Motor neuron (in vitro differentiated cells): ENCODE data around the gene EDIL3. TPM values are rescaled to one million over a fixed set of nuclear protein-coding genes. Genes with fewer than 3 reads are reported as not detected.
"Not testable (repeated sequence)": the region's sequence is repeated elsewhere in the genome, so short reads cannot be mapped to it uniquely, and the experiment has no call there.

Source experiments
- ATAC-seq, 8 experiments: fragments of 200-7000 bp; cut with Tn5 transposase; replicated peaks in 6 of 8; 2 replicates each; pipeline ENCODE4 v1.8.0; 2021; ENCODE audit warnings: mild to moderate bottlenecking in 8 of 8, moderate library complexity in 8 of 8
- H3K27ac ChIP-seq, 2 donors: fragments of 250-450 bp; sonication (Bioruptor Pico); 2 replicates each; pipeline ENCODE4 v1.9.0; 2021; ENCODE audit warnings: antibody characterized with exemption in 2 of 2, mild to moderate bottlenecking in 2 of 2, moderate library complexity in 1 of 2
- H3K4me1 ChIP-seq, 2 donors: fragments of 250-450 bp; sonication (Bioruptor Pico); replicated peaks in 1 of 2; 2 replicates each; pipeline ENCODE4 v1.6.1; 2021; ENCODE audit warnings: antibody characterized with exemption in 2 of 2, mild to moderate bottlenecking in 2 of 2, moderate library complexity in 1 of 2
- H3K4me3 ChIP-seq, 5 donors: fragments of 250-450 bp; sonication (Bioruptor Pico); 2 replicates each; pipeline ENCODE4 v1.9.0; 2021; ENCODE audit warnings: antibody characterized with exemption in 5 of 5, mild to moderate bottlenecking in 5 of 5, moderate library complexity in 4 of 5
- WGBS, 10 experiments: fragments of 450-650 bp; shearing (Covaris generic); methylation state at CpG; one replicate each; pipeline ENCODE4 v1.0.0; 2022; 5-methylcytosine and 5-hydroxymethylcytosine counted together
- in situ Hi-C, 9 experiments: fragments of 400-800 bp; cut with MboI; loops; one replicate each; pipeline ENCODE4 v1.15.0; 2021; ENCODE audit warnings: low sequenced_read_pairs in 9 of 9, low pct_unique_long_range_greater_than_20kb in 2 of 9; ENCODE audit not compliant: unreplicated experiment in 9 of 9
- total RNA-seq, 8 experiments: library from RNA; unstranded; fragments of 300-600 nt; gene quantifications; 2 replicates each; pipeline versions ENCODE4 v1.2.3 to v1.2.4, GENCODE V29; 2022

EDIL3 gene
- total RNA-seq, 8 experiments from 2014 or later: 1.4 to 123 (median 47.1) TPM

DNA sequence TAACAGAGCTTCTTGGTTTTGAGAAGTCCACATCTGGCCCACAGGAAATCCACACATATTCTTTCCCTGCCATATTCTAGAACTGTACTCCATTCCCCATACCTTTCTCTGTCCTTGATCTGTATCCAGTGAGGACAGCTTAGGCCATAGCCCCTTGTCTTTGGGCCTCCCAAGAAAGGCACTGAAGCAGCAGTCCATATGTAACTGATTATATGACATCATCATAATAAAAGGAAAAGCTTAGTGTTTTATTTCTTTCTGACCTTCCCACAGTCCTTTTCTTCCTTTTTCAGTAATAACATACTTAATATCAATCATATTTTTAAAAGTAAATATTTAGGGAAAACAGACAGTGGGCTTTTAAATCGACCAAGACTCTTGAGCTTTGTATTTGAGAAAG, 222.0 kb downstream of the EDIL3 start:
- 0 to 100% (median 56%) methylated on average over 1 of the region's 1 CpG; no CpG with 5 or more reads in 2 of the 10 experiments for WGBS, 10 experiments
- no peaks in the 10 kb centered on the region for H3K4me1 ChIP-seq

GRCh38 chr5:84160650-84161049, 224.0 kb downstream of the EDIL3 start:
- H3K27ac ChIP-seq, H3K4me1 ChIP-seq, in situ Hi-C loops, ATAC-seq, H3K4me3 ChIP-seq: not testable (repeated sequence)

More for the DNA sequence above, 222.0 kb downstream of the EDIL3 start:
- no peak for ATAC-seq
- in situ Hi-C loops: no loop called here
- no peak overlapping the region for H3K4me3 ChIP-seq
- H3K27ac ChIP-seq: no peak overlapping the region

- 60 to 100% (median 93%) methylated on average over 1 to 2 of the region's 3 CpGs; no CpG with 5 or more reads in 2 of the 10 experiments for WGBS, 10 experiments
These were observed 235.6 kb downstream of the EDIL3 start for GRCh38 chr5:84149094-84149493.

GRCh38 chr5:84148651-84149050, 236.0 kb downstream of the EDIL3 start:
- Histone ChIP-seq H3K4me1 (peaks cover 0 to 31% of the 10 kb centered on the region in 2 donors), H3K27ac (no peak overlapping the region), H3K4me3 (no peak overlapping the region)
- in situ Hi-C loops: no loop called here
- no peak for ATAC-seq
- WGBS, 10 experiments: 19 to 100% (median 63%) methylated on average over 1 to 2 of the region's 2 CpGs; no CpG with 5 or more reads in 1 of the 10 experiments

More at GRCh38 chr5:84149094-84149493, 235.6 kb downstream of the EDIL3 start:
- H3K4me1 ChIP-seq: peaks cover 0 to 26% of the 10 kb centered on the region in 2 donors
- no peak overlapping the region for H3K4me3 ChIP-seq
- ATAC-seq: no peak
- in situ Hi-C loops: no loop called here
- no peak overlapping the region for H3K27ac ChIP-seq

DNA sequence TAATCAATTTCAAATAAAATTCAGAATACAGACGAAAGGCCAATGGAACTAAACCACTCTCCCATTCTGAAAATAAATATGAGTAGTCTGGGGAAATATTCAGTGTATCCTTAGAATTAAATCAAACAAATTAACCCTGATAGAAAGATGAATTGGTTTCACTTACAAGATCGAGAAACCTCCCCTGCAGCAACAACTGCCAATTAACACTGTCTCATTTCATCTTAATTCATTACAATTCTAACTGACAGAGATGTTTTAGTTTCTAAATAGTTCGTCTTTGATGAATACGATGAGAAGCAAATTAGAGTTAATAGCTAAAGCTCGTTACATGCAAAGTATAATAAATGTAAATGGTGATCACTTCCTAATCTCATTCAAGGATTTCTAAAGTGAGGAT, 247.1 kb downstream of the EDIL3 start:
- Histone ChIP-seq H3K4me3 (no peak overlapping the region), H3K27ac (no peak overlapping the region), H3K4me1 (peaks cover 0 to 21% of the 10 kb centered on the region in 2 donors)
- ATAC-seq: no peak
- 58 to 93% (median 80%) methylated on average over 2 to 5 of the region's 5 CpGs; no CpG with 5 or more reads in 1 of the 10 experiments for WGBS, 10 experiments
- in situ Hi-C loops: no loop called here

DNA sequence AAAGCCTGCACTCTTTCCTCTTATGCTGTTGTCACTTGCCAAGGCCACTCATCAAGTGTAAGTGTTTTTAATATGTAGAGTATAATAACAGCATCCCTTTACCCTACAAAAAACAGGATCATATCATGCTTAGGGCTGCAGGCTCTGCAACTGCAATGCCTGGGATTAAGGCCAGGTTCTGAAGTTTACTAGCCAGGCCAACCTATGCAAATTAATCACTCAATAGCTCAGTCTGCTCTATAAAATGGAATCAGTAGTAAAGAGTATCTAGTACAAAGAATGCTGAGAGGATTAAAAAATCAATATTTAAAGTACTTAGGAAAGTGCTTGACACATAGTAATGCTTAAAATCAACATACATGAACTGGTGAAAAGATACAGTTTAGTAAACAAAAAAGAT, 253.3 kb downstream of the EDIL3 start:
- H3K27ac ChIP-seq: no peak overlapping the region
- peak in 1 of 8 experiments; percentile 62 for ATAC-seq
- in situ Hi-C loops: no loop called here

GRCh38 chr5:84130006-84130580, 254.6 kb downstream of the EDIL3 start:
- Histone ChIP-seq H3K4me3 (no peak overlapping the region), H3K4me1 (no peaks in the 10 kb centered on the region), H3K27ac (no peak overlapping the region)
- in situ Hi-C loops: no loop called here
- ATAC-seq: no peak
- 32 to 100% (median 76%) methylated on average over 2 to 3 of the region's 3 CpGs; no CpG with 5 or more reads in 1 of the 10 experiments for WGBS, 10 experiments

More for the DNA sequence above, 253.3 kb downstream of the EDIL3 start:
- Histone ChIP-seq H3K4me3 (no peak overlapping the region), H3K4me1 (no peaks in the 10 kb centered on the region)

DNA sequence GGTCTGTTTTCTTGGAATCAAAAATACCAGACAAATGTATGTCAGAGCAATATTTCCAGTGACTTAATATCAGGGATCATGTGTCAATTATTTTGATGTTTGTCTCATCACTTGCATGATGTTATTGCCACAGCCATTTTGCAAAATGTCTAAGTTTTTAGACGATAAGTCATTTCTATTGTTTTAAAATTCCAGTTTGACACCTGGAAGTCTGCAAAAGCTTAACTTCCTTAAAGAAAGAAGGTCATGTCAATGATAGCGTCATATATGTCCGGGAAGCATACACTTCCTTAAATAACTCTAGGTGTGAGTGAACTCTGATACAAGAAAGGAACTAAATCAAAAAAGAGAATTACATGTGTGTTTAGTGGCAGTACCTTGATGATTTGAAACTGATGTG, 259.5 kb downstream of the EDIL3 start:
- 62 to 94% (median 89%) methylated on average over 2 to 3 of the region's 3 CpGs; no CpG with 5 or more reads in 2 of the 10 experiments for WGBS, 10 experiments
- no peak overlapping the region for H3K4me3 ChIP-seq
- in situ Hi-C loops: no loop called here
- ATAC-seq: no peak
- H3K27ac ChIP-seq: no peak overlapping the region
- H3K4me1 ChIP-seq: no peaks in the 10 kb centered on the region

DNA sequence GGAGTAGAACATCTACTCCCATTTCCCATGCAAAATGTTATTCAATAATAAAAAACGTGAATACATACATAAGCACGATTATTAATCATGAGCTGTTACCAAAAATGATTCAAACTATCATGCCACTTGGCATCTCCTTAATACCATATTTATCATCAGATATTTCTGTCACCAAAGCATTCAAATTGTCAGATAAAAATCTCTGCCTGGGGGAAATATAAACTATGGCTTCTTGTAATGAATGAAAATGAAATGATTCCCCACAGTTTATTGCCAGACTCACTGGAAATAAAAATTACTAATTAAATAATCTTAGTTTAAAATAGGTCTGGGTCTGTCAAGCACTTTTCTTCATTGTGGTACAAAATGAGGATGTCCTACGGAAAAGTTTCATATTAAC, 265.4 kb downstream of the EDIL3 start:
- in situ Hi-C loops: no loop called here
- peaks cover 0 to under 1% of the 10 kb centered on the region in 2 donors for H3K4me1 ChIP-seq
- no peak overlapping the region for H3K4me3 ChIP-seq
- no peak overlapping the region for H3K27ac ChIP-seq
- ATAC-seq: no peak
- WGBS, 10 experiments: 45 to 100% (median 92%) methylated on average over 1 to 3 of the region's 3 CpGs; no CpG with 5 or more reads in 1 of the 10 experiments

GRCh38 chr5:84118551-84118950, 266.1 kb downstream of the EDIL3 start:
- H3K4me3 ChIP-seq: no peak overlapping the region

GRCh38 chr5:84115727-84116126, 269.0 kb downstream of the EDIL3 start:
- peaks cover 11 to 12% of the 10 kb centered on the region in 2 donors for H3K4me1 ChIP-seq
- ATAC-seq: no peak
- in situ Hi-C loops: no loop called here
- H3K4me3 ChIP-seq: no peak overlapping the region
- 22 to 100% (median 90%) methylated on average over 1 of the region's 1 CpG; no CpG with 5 or more reads in 3 of the 10 experiments for WGBS, 10 experiments
- H3K27ac ChIP-seq: no peak overlapping the region

More at GRCh38 chr5:84118551-84118950, 266.1 kb downstream of the EDIL3 start:
- no peak overlapping the region for H3K27ac ChIP-seq
- in situ Hi-C loops: no loop called here
- peaks cover 7% of the 10 kb centered on the region in 2 donors for H3K4me1 ChIP-seq
- ATAC-seq: no peak
- 30 to 100% (median 90%) methylated on average over 1 to 2 of the region's 2 CpGs; no CpG with 5 or more reads in 4 of the 10 experiments for WGBS, 10 experiments

DNA sequence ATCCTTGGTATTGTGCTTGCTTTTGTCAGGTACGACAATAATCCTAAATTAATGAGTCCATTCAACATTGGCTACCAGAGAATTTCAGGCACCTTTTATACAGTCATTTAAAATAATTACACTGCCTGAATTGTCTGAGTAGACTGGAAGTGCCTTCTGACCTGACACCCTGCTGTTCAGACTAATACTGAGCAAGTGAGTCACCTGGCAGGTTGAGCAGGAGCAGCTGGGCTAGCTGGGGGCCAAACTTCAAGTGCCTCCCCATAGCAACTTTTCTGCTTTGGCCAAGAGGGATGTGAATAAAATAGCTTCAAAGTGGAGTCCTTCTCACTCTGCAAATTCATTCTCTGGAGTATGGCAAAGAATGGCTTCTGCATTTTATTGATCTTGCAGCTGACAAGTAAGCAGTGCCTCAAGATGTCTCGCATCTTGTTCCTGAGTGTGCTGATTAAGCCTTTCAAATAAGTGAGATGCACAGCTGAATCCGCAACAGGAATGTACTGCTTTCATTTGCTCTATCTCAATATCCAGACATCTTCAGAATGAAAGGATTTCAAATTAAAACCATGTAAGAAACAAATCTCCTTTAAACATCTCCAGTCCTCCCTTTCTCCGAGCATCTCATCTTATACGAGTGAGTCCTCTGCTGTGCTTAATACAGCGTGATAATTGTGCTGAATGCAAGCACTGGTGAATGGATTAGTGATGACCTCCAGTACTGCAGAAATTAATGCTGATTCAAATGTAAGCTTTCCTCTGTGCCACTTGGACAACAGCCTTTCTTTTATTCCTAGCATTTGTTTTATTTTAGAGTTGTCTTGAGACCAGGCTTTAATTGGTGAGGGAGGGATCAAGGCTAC, 271.2 kb downstream of the EDIL3 start:
- Histone ChIP-seq H3K4me3 (peak overlapping the region in 1 of 5 donors; percentile 23), H3K4me1 (peaks cover 11 to 12% of the 10 kb centered on the region in 2 donors), H3K27ac (peak overlapping the region in 1 of 2 donors; percentile 44)
- 0 to 83% (median 17%) methylated on average over 1 to 6 of the region's 6 CpGs; no CpG with 5 or more reads in 1 of the 10 experiments for WGBS, 10 experiments
- peak in 7 of 8 experiments; percentile 22 to 94 (median 88) for ATAC-seq
- in situ Hi-C loops: no loop called here

GRCh38 chr5:84092738-84093137, 291.9 kb downstream of the EDIL3 start:
- no peak overlapping the region for H3K27ac ChIP-seq
- in situ Hi-C loops: no loop called here
- no peak for ATAC-seq
- WGBS, 10 experiments: 39 to 100% (median 93%) methylated on average over 1 to 3 of the region's 3 CpGs; no CpG with 5 or more reads in 2 of the 10 experiments
- H3K4me1 ChIP-seq: no peaks in the 10 kb centered on the region
- no peak overlapping the region for H3K4me3 ChIP-seq
